ENCODE results near the gene DNAJC16.

- TF ChIP-seq CTCF (conservative IDR thresholded peaks at IDR 0.05 in 1 of 2, IDR thresholded peaks at IDR 0.05 in 1 of 2; ENCODE audit: low read depth in 1 of 2, low read length in 2 of 2) (no peak), EZH2 (IDR thresholded peaks at IDR 0.05; ENCODE audit: low read length, missing control alignments) (no peak)
These were observed 1.3 kb upstream of the DNAJC16 start for GRCh38 chr1:15525050-15526020.
